GM18520 (cell line): ENCODE results near the gene VEGFC.

Experiments used
- ATAC-seq: cut with Tn5 transposase; IDR thresholded peaks from one replicate; pipeline ENCODE4 v1.9.1; 2021; ENCODE audit not compliant: unreplicated experiment

The VEGFC gene, protein sequence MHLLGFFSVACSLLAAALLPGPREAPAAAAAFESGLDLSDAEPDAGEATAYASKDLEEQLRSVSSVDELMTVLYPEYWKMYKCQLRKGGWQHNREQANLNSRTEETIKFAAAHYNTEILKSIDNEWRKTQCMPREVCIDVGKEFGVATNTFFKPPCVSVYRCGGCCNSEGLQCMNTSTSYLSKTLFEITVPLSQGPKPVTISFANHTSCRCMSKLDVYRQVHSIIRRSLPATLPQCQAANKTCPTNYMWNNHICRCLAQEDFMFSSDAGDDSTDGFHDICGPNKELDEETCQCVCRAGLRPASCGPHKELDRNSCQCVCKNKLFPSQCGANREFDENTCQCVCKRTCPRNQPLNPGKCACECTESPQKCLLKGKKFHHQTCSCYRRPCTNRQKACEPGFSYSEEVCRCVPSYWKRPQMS

DNA sequence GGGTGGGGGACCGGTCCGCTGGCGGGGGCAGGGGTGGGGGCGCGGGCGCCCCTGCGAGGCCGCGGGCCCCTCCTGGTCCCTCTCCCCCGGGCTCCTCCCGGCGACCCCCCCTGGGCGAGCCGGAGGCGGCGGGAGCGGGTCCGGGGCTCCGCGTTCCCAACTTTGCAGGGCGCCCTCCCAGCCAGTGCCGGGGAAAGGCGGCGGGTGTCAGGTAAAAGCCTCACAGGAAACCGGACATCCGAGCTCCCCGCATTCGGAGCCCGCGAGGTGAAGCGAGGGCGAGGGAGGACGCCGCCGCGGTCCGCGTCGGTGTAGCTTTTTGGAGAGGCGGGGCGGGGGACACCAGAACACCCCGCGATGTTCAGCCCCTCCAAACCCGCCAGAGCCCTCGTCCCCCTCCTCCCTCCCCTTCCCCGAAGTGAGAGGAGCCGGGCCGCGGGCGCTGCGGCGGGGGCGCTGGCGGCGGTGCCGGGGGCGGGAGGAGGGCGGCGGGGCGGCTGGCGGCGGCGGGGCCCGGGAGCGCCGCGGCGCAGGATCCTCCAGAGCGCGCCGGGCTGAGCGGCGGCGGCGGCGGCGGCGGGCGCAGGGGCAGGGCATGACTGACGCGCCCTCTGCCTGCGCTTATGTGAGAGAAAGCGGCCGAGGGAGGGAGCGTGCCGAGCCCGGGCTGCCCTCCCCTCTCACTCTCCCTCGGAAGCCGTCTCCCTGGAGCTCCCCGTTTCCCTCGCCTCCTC, at the start of gene VEGFC:
Gene VEGFC (minus strand): TSS at position 597 of the 734 bp plus-strand sequence. CDS start 611 bp downstream, outside the sequence.
- no peak for ATAC-seq

DNA sequence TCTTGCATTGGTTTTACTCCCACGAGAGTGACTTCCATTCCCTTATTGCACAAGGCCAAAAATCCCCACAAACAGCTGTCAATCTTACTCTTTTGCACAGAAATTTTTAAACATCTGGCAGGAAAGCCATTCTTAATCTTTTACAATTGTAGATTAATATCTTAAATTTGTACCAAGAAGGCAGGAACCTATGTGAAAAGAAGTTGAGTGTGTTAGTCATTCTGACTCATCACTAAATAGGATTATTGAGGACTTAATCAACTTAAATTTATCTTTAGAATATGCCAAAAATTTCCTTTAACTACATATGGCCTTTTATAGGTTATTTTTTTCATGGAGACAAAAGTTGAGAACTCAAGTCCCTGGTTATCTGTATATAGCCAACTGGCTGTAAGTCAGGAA, 49.0 kb upstream of the VEGFC start:
- no peak for ATAC-seq

DNA sequence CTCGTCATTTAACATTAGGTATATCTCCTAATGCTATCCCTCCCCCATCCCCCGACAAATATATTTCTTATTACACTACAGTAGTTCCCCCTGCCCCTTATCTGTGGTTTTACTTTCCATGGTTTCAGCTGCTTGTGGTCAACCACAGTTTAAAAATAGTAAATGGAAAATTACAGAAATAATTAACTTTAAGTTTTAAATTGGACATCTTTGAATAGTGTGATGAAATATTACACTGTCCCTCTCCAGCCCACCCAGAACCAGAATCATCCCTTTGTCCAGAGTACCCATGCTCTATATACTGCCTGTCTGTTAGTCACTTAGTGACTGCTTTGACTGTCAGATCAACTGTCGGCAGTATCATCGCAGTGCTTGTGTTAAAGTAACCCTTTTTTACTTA, 47.4 kb upstream of the VEGFC start:
- ATAC-seq, result no peak

DNA sequence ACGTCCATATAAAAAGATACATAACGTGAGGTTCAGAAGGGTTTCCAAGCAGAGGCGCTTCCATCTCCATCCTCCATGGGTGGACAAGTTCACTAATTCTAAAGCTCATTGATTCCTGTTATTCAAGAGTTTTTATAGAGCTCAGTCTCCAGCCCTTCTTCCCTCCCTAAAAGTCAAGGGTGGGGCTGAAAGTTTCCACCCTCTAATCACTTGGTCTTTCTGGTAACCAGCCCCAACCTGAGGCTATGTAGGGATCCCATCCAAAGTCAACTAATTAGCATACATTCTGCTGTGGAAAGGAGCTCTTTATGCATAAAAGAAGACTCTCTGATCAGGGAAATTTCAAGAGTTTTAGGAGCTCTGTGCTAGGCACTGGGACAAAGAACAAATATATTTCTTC, 46.9 kb upstream of the VEGFC start:
- ATAC-seq, result no peak

DNA sequence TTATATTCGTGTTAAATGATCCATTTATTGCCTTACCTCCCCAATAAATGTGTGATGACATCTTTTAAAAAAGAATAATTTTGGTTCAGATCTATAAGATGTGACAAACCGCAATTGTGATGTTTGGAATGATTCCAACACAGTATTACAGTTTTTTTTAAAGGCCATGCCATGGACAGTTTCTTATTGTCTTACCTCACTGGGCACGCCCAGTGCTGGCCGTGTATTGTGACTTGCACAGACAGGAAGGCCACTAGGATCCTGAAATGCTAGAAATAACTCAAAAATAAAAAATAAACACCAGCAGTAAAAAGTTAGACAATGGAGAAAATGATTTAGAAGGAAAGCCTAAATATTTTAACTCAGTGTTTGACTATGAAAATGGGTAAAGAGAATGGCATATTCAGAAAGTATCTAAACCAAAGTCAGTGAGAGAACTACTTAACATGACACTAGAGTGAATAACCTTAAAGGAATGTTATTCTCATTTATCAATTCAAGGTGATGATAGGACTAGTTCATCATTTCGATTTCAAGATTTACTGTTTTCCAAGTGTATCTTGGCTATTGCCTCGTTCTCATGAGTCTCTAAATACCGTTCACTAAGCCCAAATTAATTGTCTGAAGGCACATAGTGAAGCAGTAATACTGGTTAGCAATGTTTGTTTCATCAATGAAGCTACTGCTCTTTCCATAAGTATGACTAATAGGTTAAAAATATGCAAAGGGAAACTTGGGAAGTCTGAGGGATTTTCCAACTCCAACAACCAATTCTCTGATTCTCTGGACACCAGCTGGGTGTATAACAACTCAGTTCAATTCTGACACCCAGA, 46.1 kb upstream of the VEGFC start:
- ATAC-seq, result no peak

DNA sequence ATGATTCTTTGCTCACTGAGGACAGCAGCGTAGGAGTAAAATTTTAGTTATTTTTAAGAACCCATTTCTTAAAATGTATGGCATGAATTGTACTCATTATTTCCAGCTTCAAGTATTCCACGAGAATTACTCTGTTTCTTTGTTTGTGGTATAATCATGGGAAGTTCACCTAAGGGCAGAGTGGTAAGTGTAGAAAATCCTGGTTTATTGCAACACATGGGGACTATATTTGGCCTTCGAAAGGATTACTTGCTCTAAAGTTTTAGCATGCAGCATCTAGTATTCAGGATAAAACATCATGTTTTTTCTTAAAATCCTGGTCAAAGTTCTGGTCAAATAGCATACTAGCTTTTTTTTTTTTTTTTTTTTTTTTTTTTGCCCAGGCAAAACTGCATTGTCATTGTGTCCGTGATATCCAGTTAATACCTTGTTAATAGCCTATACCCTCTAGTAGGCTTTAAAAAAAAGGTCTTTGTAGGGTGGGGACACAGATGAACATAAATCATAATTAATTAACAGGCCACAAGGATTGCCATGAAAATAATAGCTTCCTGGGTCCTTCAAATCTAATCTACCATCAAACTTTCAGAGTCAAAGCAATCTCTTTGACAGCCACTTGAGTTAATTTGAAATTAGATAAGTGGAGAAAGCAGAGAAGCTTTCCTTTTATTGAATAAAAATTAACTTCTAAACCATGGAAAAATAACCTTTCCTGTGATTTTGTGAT, 44.6 kb upstream of the VEGFC start:
- ATAC-seq, result no peak

DNA sequence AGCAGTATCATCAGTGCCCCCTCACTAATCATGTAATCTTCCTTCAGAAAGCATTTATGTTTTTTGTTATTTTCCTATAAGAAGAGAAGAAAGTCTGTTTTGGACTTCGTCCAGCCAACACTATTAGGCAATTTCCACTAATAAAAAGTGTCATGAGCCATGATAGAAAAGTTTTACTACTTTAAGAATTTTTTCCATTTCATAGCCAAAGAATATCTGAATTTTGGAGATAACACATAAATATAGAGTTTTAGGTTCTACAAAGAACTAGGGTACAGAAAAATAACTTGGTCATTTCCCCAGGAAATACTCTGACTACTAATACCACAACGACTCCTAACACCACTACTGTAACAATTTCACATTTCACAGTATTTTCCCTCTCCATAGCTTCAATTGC, 41.8 kb upstream of the VEGFC start:
- ATAC-seq, result no peak

DNA sequence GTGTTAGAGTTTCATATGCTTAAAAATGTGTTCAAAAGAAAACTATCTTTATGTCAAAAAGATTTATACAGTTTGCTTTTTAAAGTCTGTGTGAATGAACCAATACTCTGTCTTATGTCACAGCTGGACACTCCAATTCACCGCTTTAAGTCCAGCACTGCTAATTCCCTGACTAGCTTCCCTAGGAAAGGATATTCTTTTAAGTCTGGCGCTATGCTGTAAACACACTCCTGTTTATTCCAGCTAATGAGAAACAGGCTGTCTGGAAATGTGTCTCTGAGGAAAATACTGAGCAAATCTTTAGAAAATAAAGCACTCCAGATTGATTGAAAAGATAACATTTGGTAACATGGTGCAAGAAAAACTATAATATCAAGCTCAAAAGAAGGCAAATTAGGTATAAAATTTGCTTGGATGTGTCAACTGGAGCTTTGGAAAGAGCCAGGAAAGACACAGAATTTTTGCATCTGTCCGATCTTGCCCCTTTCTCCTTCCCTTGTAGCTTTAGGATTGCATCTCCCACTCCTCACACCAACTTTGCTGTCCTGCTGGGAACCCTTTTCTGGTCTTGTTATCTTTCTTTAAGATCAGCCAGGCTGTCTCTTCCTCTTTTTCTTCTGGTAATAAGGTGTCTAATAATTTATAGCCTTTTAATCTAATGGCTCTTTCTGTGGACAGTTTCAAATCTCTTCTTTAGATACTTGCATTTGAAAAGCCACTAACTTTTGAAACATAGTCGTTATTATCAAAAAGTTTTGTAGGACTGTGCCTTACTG, 40.9 kb upstream of the VEGFC start:
- ATAC-seq, result no peak

DNA sequence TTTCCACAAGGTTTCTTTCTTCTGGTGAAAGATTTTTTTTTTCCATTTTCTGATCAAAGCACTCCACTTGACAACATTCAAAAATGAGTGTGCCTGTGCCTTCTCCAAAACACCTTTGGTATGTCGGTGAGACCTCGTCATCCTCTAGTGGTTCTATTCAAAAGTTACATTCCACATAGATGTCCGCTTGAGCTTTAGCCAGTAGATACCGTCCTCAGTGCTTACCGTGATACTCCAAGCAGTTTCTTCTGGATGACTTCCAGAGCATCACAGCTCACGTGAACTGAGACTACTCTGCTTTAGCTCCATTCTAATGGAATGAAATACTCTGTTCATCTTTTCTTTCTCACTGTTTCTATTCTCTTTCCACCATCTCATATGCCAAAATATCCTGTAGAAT, 38.2 kb upstream of the VEGFC start:
- ATAC-seq, result no peak

DNA sequence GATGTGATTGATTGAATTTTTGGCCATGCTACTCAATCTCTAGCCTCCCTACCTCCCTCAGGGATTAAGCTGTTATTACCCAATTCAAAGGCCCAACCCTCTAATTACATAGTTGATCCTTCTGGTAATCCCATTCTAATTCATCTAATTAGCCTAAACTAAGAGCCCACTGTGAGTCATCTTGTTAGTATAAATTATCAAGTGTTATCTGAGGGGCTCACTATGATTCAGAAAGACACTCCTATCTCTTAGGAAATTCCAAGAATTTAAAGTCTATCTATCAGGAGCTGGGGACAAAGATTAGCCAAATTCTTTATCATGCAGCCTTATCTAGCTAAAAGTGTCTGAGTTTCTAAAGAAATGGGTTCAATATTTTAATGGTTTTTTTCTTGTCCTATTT, 32.9 kb upstream of the VEGFC start:
- ATAC-seq, result no peak

DNA sequence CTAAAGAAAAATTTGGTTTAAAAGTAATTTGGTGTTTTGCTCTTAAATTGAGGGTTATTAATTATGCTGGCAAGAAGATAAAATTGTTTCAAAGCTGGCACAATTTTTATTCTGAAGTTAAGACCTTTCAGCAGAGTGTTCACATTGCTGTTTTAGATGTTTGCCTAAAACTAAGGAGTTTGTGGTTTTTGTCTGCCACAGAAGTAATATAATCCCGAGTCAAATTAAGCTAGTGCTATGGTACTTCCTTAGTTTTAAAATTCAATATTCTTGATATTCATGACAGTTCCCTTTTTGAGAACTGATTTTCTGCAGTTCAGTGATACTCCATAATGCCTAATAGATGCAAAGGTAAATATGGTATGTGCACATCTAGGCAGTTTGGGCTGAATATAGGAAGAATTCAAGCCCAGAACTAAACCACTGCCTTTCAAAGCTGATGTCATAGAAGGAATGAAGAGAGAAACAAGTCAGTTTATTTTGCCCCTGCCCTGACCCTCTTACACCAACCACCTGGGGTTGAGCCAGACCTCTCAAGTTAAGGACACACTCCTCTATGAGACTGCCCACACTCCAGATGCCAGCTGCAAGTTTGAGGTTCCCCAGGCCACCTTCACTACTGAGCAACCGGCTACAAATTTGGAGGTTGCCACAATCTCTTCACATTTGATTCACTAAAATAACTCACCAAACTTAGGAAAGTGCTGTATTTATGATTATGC, 32.1 kb upstream of the VEGFC start:
- ATAC-seq, result no peak

DNA sequence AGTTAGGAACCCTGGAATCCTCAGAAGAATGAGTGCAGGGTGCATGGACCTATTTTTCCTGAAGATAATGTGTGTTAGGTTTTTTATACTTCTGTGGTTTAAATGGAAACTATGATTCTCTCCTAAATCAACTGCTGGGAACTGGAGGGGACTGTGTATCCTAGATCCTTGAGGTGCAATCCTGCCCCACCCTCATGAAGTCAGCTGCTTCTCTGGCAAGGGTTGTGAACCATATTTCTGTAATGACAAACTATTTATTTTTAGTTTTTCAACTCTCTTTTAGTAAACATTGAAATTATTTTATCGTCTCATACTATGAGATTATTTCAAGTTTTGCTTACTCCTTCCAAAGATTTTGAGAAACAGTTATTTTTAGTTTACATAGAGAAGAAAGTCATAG, 25.8 kb upstream of the VEGFC start:
- ATAC-seq, result no peak

DNA sequence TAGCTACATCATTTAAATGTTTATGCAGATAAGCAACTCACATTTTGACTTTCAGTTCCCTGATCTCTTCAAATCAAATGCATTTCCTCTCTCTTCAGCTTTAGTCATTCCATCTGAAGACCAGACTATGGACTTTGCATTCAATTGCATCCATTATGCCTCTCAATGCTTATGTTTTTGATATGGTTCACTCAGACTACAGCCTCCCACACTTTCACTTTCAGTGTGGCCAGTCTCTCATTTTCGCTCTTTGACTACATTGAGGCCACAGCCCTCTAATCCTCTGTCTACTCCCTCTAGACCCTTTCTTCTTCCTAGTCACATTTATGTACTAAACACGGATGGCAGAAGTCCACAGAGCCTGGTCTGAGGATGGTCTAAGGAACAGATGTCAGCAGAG, 24.5 kb upstream of the VEGFC start:
- peak; percentile 86 for ATAC-seq

DNA sequence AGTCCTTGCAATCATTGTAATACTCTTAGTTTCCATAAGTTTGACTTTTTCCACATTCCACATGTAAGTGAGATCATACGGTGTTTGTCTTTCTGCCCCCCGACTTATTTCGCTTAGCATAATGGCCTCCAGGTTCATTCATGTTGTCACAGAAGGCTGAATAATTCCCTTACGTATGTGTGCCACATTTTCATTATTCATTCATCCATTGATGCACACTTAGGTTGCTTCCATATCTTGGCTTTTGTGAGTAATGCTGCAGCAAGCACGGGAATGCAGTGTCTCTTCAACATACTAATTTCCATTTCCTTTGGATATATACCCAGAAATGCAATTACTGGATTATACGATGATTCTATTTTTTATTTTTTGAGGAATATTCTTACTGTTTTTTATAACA, 22.0 kb upstream of the VEGFC start:
- ATAC-seq, result no peak

DNA sequence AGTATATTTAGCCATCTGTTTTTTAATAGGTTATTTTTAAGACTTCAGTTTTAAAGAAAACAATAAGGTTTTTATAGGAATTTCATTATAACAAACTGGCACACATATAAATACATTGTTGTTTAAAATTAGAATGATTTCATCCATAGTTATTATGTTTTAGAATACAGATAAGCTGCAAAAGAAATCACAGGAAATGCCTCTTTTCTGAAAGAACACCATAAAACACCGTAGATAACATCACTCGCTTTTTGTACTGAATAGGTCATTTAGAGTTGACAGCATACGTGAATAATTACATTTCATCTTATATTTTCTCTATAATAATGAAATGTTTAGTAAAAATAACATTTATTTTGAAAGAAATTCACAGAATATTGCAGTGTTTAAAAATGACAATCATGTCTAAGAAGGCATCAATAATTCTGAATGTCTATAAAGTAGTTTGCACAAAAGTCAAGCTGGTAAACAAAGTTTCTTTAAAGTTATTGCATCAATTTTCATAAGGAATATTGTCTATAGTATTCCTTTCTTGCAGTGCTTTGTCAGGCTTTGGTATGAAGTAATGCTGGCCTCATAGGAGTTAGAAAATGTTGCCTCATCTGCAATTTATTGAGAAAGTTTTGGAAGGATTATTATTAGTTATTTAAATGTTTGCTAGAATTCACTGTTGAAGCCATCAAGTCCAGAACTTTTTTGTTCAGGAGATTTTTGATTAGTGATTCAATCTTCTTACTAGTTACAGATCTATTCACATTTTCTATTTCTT, 17.9 kb upstream of the VEGFC start:
- ATAC-seq, result no peak

DNA sequence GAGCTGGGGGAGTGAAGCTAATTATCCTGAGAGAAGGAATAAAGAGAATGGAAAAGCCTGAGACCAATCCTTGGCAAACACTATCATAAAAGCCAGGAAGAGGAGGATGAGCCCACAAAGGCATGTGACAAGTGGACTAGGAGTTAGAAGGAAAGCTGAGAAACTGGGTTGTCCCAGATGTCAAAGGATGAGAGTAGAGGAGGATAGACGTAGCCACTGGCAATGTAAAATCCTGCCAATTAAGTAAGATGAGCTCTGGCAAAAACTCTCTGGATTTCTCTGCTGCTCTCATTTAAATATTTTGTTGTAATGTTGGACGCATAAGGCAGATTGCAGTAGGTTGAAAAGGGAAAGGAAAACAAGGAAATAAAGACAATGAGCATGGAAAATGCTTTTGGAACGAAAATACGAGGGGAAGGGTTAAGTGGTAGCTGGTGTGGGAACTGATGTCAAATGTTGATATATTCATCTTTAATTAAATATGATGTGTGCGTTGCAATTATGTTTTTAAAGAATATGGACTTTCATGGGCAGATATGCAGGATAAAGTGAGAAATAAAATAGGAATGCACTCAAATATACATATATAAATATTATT, 14.2 kb upstream of the VEGFC start:
- ATAC-seq, result no peak

DNA sequence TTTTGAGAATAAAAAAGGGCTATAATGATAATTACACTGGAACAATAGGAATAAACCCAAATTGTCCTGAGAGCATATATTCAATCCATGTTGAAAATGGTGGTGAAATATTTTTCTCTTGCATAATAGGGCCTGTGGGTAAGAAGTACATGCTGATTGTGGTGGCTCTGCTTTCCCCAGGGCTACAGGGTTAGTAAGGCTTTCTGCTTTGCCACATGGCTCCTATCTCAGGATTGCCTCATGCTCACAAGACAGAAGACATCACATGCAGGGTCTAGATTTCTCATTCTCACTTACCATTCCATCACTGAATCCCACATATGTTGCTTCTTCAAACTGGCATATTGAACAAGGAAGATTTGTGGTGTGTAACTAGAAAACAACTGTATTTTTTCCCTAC, 12.4 kb upstream of the VEGFC start:
- no peak for ATAC-seq

DNA sequence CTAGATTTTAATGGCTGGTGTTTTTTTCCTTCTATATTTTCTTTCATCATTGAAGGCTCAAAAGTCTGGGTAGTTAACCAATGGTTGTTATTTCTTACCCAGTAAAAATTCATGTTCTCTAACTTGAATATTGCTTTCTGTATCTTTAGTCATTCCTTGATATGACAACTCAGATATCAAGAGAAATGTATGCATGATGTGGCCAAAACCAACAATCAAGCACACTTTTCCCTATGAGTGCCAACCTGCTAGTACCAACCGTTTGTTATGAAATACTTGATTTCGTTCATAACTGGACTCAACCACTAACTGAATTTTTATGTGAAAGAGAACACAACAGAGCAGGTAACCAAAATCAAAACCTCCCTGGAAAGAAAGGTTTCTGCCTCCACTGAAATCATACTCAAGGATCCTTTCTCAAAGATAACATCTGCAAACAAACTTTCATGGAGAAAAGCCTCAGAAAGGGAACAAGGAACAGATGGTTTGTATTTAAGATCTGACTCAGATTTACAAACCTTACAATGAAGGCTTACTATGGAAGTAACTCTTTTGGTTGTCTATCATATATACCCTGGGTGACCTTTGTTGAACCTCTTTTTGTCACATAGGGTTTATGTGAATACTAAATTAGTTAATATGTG, 8.3 kb upstream of the VEGFC start:
- ATAC-seq, result no peak
